SK-N-SH (cell line): ENCODE measurements around the gene CACNA1H.
"Not testable (repeated sequence)": the region's sequence is repeated elsewhere in the genome, so short reads cannot be mapped to it uniquely, and the experiment has no call there.

Experiments used
- CHD2 ChIP-seq: fragments of 150-350 bp; IDR thresholded peaks from 2 replicates; pipeline ENCODE4 v1.6.1; 2018; ENCODE audit warnings: low read length; ENCODE audit not compliant: partially characterized antibody
- EP300 ChIP-seq, 2 experiments: IDR thresholded peaks; 2 replicates each; pipeline versions ENCODE4 v1.4.0 to v1.6.1; 2012; ENCODE audit warnings: borderline replicate concordance in 1 of 2, low read depth in 1 of 2, low read length in 1 of 2
- RAD21 ChIP-seq: IDR thresholded peaks from 2 replicates; pipeline ENCODE4 v1.6.1; 2012; ENCODE audit warnings: mild to moderate bottlenecking, low read length
- RXRA ChIP-seq: IDR thresholded peaks from 2 replicates; pipeline ENCODE4 v1.4.0; 2012; ENCODE audit warnings: low read depth, mild to moderate bottlenecking, borderline replicate concordance
- TF ChIP-seq, protein P1 (sequence below): fragments of 200-600 bp; sonication (generic); IDR thresholded peaks from 2 replicates; pipeline ENCODE4 v1.6.1; 2017; ENCODE audit warnings: antibody characterized with exemption, mild to moderate bottlenecking, moderate library complexity
- TF ChIP-seq, protein P2 (sequence below): IDR thresholded peaks from 2 replicates; pipeline ENCODE4 v1.4.0; 2012; ENCODE audit warnings: low read depth

DNA sequence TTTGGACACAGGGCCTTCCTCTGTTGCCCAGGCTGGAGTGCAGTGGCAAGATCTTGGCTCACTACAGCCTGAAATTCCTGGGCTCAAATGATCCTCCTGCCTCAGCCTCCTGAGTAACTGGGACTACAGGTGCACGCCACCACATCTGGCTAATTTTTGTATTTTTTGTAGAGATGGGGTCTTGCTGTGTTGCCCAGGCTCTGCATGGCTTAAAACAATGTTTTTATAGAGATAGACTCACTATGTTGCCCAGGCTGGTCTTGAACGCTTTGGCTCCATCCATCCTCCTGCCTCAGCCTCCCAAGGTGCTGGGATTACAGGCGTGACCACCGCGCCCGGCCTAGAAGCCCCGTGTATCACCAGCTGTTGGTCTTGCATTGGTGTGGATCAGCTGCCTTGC is 116.5 kb downstream of the CACNA1H start:
- TF ChIP-seq EP300 (IDR thresholded peaks at IDR 0.05; ENCODE audit: borderline replicate concordance in 1 of 2, low read depth in 1 of 2, low read length in 1 of 2); CHD2; RAD21; RXRA: not testable (repeated sequence)
- TF ChIP-seq, protein P1, sequence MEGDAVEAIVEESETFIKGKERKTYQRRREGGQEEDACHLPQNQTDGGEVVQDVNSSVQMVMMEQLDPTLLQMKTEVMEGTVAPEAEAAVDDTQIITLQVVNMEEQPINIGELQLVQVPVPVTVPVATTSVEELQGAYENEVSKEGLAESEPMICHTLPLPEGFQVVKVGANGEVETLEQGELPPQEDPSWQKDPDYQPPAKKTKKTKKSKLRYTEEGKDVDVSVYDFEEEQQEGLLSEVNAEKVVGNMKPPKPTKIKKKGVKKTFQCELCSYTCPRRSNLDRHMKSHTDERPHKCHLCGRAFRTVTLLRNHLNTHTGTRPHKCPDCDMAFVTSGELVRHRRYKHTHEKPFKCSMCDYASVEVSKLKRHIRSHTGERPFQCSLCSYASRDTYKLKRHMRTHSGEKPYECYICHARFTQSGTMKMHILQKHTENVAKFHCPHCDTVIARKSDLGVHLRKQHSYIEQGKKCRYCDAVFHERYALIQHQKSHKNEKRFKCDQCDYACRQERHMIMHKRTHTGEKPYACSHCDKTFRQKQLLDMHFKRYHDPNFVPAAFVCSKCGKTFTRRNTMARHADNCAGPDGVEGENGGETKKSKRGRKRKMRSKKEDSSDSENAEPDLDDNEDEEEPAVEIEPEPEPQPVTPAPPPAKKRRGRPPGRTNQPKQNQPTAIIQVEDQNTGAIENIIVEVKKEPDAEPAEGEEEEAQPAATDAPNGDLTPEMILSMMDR = not testable (repeated sequence)
- TF ChIP-seq, protein P2, sequence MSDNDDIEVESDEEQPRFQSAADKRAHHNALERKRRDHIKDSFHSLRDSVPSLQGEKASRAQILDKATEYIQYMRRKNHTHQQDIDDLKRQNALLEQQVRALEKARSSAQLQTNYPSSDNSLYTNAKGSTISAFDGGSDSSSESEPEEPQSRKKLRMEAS = not testable (repeated sequence)
